Ammon's horn (tissue), 1 donor: ENCODE results near the gene IL23R.

Experiments
- DNase-seq: peaks from one replicate; pipeline ENCODE4 v3.0.0-alpha.2; 2016; ENCODE audit warnings: low spot score

IL23R gene

GRCh38 chr1:67307251-67308060 lies 141.2 kb downstream of the IL23R start, which contains the start of gene IL12RB2:
IL12RB2 (plus strand) TSS chr1:67307873; CDS start chr1:67320369, 12,496 bp downstream.
- DNase-seq: no peak

GRCh38 chr1:67308136-67308535 lies 141.9 kb downstream of the IL23R start:
- DNase-seq: no peak
